ENCODE measurements around the gene PAIP2B. TPM values are rescaled to one million over a fixed set of nuclear protein-coding genes. Genes with fewer than 3 reads are reported as not detected.

The PAIP2B gene
- total and polyA plus RNA-seq, 2 of the 13 experiments (the other 11 are each of a cell fraction or from before 2014, with no cell fraction given) = 0.16 to 0.29 TPM

GRCh38 chr2:71174207-71174606 lies 52.7 kb downstream of the PAIP2B start:
- Histone ChIP-seq H2AFZ (ENCODE audit: low read length) (no peak overlapping the region), H4K20me1 (ENCODE audit: insufficient read depth, low read length) (no peaks in the 10 kb centered on the region; the same call in 1 of the 2 replicates), H3K27ac (ENCODE audit: extremely low read length, insufficient read depth, low read length) (no peak overlapping the region), H3K4me3 (replicated peaks in 1 of 3; ENCODE audit: insufficient read depth in 1 of 3, low read depth in 2 of 3, low read length in 3 of 3) (no peak overlapping the region), H3K36me3 (replicated peaks in 1 of 2; ENCODE audit: control insufficient read depth in 1 of 2, insufficient read depth in 2 of 2, low read length in 2 of 2) (no peaks in the 10 kb centered on the region), H3K27me3 (ENCODE audit: control insufficient read depth in 1 of 2, insufficient read depth in 2 of 2, low read length in 2 of 2) (peaks cover 4 to 30% of the 10 kb centered on the region in 2 experiments; a peak in 3 of 5 replicates), H3K4me1 (ENCODE audit: insufficient read depth, low read length) (peaks cover 11% of the 10 kb centered on the region), H3K9me3 (ENCODE audit: low read length) (no peaks in the 10 kb centered on the region), H3K4me2 (ENCODE audit: low read depth, low read length) (no peak overlapping the region), H3K79me2 (ENCODE audit: insufficient read depth, low read length) (no peaks in the 10 kb centered on the region), H3K9ac (ENCODE audit: insufficient read depth, low read depth, low read length) (no peak overlapping the region)
- WGBS (ENCODE audit: low lambda C conversion rate) = 43% methylated on average over 3 of the region's 3 CpGs
- no TSS peak for BruUV-seq (replicated peaks)
- intact Hi-C loops (cut with micrococcal nuclease; ENCODE audit: unreplicated experiment) (no loop called here), in situ Hi-C loops (cut with HindIII; ENCODE audit: extremely low pct_ligation_motif_present, low pct_unique_long_range_greater_than_20kb) (no loop called here)
- TF ChIP-seq AGO2 (optimal IDR thresholded peaks at IDR 0.05; ENCODE audit: low read depth, low read length) (no peak), SIN3A (IDR thresholded peaks at IDR 0.05; ENCODE audit: borderline replicate concordance, low read depth, low read length) (no peak), ZNF205 (CRISPR knock-in tag; IDR thresholded peaks at IDR 0.05) (no peak), MTA3 (CRISPR knock-in tag; IDR thresholded peaks at IDR 0.05) (no peak), FOXA3 (CRISPR knock-in tag; IDR thresholded peaks at IDR 0.05) (no peak), ZNF644 (CRISPR knock-in tag; IDR thresholded peaks at IDR 0.05; ENCODE audit: low read depth) (no peak), ZUFSP (CRISPR knock-in tag; IDR thresholded peaks at IDR 0.05; ENCODE audit: borderline replicate concordance) (no peak), PHB2 (IDR thresholded peaks at IDR 0.05; ENCODE audit: partially characterized antibody) (no peak), PRMT3 (CRISPR knock-in tag; IDR thresholded peaks at IDR 0.05; ENCODE audit: borderline replicate concordance, low read depth) (no peak), ZBTB37 (CRISPR knock-in tag; IDR thresholded peaks at IDR 0.05) (no peak), IRX3 (CRISPR knock-in tag; IDR thresholded peaks at IDR 0.05; ENCODE audit: borderline replicate concordance, low read depth) (no peak)
- ChIA-PET CTCF (ENCODE audit: low intra/inter-chr PET ratio, low total read pairs) (no interaction called here), POLR2A (no interaction called here)
- no peak for FAIRE-seq
- ATAC-seq = no peak
- no peak for DNase-seq (ENCODE audit: low spot score)
